GM12801 (cell line): ENCODE results near the gene RPL9.

ENCODE experiments used
- TF ChIP-seq, protein P1 (sequence below): IDR thresholded peaks from one replicate; pipeline ENCODE4 v1.5.1; 2011; ENCODE audit warnings: control low read depth; ENCODE audit not compliant: insufficient read length; ENCODE audit errors: extremely low read depth

Gene RPL9

DNA sequence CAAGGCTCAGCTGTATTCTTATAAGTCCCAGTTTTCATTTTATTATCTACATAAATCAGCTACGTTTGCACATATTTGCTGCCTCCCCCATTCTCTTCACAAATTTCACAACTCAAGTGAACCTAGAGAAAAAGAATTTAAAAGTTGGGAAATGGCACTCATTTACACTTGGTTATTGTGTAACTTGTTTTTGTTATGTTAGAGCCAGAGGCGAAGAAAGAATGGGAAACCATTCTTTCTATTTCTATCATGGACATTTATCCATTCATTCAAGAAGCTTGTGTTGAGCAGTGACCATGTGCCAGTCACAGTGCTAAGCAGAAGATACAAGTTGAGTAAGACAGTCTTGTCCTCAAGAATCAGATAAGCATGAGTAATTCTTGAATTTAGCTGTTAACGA lies 13.7 kb upstream of the RPL9 start:
- TF ChIP-seq, protein P1, sequence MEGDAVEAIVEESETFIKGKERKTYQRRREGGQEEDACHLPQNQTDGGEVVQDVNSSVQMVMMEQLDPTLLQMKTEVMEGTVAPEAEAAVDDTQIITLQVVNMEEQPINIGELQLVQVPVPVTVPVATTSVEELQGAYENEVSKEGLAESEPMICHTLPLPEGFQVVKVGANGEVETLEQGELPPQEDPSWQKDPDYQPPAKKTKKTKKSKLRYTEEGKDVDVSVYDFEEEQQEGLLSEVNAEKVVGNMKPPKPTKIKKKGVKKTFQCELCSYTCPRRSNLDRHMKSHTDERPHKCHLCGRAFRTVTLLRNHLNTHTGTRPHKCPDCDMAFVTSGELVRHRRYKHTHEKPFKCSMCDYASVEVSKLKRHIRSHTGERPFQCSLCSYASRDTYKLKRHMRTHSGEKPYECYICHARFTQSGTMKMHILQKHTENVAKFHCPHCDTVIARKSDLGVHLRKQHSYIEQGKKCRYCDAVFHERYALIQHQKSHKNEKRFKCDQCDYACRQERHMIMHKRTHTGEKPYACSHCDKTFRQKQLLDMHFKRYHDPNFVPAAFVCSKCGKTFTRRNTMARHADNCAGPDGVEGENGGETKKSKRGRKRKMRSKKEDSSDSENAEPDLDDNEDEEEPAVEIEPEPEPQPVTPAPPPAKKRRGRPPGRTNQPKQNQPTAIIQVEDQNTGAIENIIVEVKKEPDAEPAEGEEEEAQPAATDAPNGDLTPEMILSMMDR, result no peak

DNA sequence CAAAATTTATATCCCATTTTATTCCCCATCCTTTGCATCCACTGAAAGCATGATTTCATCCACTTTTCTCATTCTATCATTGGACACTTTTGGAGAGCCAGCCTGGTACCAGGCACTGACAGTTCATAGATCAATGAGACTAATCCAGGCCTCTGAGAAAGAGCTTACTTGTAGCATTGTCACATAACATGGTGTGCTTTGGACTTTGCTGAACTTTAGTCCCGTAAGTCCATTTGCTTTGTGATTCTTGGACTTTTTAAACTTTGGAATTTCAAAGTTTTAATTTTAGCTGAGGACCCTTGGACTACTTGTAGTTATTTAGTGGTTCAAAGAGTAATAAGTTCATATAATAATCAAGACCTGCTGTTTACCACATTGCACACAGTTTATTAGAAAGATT lies 11.7 kb upstream of the RPL9 start:
- TF ChIP-seq, protein P1, result no peak

DNA sequence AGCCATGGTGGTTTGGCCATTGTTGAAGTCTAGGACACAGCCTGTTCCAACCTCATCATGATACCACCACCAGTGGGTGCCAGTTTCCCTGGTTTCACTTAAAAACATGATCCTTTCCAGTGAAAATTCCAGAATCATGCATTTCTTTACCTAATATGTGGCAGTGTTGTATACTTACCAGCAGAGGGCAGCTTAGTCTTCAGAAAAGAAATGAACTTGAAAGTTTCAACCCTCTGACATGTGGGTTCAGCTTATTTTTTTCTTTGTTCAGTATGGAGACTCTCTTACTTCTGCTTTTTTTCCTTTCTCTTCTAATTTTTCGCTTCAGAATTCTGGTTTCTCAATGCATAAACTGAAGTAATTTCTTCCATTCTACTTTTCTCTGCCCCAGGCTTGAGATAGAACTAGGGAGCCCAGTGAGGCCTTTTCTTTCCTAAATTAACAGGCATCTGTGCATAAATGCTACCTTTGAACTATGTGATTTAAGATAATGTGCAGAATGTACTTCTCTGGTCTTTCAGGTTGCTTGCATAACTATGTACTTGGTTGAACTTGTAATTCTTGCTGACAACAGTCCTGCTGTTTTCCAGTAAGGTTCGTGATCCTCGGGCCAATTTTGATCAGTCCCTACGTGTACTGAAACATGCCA lies 10.8 kb upstream of the RPL9 start:
- TF ChIP-seq, protein P1, result no peak

DNA sequence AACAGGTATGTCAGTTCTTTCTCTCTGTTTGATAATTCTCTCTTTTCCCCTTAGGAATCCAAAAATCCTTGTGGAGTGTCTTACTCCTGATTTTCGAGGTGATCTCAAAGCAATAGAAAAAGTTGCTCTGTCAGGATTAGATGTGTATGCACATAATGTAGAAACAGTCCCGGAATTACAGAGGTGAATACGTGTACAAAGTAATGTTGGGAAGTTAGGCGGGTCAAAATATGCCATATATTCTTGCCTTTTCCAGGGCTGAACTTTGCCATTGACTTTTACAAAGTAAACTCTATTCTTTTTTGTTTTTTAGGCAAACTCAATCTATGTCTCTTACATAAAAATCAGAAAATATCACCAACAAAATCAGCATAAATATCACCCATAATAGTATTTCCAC lies 8.7 kb upstream of the RPL9 start:
- TF ChIP-seq, protein P1, result no peak

DNA sequence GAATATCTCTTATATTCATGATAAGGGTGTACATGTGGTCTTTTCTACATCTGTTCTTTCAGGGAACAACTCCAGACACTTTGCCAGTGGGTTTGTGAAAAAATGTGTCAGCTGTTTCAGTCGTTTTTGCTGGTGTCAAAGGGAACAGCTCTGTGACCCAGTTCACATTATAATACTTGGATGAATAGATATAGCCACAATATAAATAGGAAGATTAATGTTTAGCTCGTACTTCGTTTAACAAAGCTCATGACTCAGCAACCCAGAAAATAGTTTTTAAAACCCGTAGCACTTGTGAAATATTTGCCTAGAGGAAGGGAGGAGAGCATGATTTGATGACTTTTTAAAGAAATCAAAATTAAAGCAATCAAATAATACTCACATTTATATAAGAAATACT lies 8.0 kb upstream of the RPL9 start:
- TF ChIP-seq, protein P1, result no peak

DNA sequence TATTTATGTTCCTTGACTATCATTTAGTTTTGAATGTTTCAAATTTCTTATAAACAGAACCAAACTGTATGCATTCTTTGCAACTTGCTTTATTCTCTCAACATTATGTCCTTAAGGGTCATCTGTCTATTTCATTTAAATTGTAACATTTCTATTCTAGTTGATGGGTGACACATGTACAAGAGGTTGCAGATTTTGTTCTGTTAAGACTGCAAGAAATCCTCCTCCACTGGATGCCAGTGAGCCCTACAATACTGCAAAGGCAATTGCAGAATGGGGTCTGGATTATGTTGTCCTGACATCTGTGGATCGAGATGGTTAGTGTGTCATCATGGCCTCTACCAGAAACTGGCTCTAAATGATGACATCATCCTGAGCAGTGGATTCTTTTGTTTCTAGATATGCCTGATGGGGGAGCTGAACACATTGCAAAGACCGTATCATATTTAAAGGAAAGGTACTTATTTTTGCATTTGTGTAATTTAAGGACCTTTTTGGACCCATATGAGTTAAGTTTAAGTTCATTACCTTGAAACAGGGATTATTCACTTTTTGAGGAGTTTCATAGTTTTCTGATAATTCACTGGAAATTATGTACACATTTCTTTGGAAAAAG lies 6.3 kb upstream of the RPL9 start:
- TF ChIP-seq, protein P1, result no peak

DNA sequence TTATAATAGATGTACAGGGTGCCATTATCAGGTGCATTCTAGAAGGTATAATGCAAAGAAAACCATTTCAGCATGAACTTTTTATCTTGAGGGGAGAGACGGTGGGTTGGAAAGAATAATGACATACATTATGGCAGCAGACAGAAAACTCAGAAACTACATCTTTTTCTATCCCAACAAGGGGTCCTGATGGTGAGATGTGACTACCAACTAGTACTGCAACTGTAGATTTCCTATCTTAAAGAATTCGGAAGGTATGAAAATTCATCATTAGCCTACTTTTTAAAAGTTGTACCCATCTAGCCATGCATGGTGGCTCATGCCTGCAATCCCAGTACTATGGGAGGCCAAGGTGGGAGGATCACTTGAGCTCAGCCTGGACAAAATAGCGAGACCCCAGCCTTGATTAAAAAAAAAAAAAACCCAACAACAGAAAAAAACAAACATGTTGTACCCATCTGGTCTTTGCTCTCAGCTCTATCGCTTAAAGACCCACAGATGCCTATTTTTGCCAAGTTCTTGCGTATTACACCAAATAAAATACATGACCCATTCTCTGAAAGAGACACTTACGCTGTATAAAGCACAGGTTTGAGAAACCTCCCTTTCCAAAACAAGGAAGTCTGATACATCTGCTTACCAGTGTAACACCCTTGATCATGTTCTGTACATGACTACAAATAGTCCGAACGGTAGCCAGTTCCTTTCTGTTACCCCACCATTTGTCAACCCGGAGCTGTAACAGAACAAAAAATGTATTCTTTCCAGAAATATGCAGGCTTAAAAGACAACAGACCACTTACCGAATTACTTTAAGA lies 1.6 kb downstream of the RPL9 start:
- TF ChIP-seq, protein P1, result no peak
